Hepatic stellate cell (primary cell): ENCODE results near the gene VTCN1.
"Not testable (repeated sequence)": the region's sequence is repeated elsewhere in the genome, so short reads cannot be mapped to it uniquely, and the experiment has no call there.

Source experiments
- DNase-seq: peaks from one replicate; pipeline ENCODE4 v3.0.0; 2011; ENCODE audit warnings: low spot score

Gene VTCN1, protein sequence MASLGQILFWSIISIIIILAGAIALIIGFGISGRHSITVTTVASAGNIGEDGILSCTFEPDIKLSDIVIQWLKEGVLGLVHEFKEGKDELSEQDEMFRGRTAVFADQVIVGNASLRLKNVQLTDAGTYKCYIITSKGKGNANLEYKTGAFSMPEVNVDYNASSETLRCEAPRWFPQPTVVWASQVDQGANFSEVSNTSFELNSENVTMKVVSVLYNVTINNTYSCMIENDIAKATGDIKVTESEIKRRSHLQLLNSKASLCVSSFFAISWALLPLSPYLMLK

GRCh38 chr1:117210831-117211261 lies at the start of gene VTCN1:
VTCN1 (minus strand) TSS chr1:117210927; CDS start chr1:117210855, 72 bp downstream.
- no peak for DNase-seq

DNA sequence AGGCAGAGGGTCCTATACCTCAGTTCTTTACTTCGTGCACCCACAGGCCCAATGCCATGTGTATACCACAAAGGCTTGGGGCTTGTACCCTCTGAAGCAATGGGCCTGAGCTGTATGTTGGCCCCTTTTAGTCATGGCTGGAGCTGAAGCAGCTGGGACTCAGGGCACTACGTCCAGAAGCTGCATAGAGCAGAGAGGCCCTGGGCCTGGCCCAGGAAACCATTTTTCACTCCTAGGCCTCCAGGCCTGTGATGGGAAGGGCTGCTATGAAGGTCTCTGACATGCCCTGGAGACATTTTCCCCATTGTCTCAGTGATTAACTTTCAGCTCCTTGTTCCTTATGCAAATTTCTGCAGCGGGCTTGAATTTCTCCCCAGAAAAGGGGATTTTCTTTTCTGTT lies 48.1 kb upstream of the VTCN1 start:
- no peak for DNase-seq

DNA sequence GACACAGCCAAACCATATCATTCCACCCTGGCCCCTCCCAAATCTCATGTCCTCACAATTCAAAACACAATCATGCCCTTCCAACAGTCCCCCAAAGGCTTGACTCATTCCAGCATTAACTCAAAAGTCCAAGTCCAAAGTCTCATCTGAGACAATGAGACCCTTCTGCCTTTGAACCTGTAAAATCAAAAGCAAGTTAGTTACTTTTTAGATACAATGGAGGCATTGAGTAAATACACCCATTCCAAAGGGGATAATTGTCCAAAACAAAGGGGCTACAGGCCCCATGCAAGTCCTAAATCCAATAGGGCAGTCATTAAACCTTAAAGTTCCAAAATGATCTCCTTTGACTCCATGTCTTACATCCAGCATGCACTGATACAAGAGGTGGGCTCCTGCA lies 47.3 kb upstream of the VTCN1 start:
- not testable (repeated sequence) for DNase-seq

DNA sequence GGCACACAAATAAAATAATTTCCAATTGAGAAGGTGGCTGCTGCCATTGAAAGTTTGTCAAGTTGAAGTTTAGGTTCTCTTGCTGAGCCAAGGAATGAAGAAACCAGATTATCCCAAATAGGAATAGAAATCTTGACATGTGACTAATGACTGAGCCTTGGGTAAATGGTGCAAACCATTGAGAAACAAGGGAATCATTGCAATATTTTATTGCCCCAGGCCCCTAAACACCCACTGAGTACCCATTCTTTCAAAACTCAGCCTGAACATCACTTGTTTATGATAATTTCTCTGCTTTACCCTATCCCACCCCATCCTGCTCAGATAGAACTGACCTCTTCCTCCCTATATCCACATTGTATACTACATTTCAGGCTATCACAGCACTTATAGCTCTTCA lies 46.6 kb upstream of the VTCN1 start:
- DNase-seq: no peak

DNA sequence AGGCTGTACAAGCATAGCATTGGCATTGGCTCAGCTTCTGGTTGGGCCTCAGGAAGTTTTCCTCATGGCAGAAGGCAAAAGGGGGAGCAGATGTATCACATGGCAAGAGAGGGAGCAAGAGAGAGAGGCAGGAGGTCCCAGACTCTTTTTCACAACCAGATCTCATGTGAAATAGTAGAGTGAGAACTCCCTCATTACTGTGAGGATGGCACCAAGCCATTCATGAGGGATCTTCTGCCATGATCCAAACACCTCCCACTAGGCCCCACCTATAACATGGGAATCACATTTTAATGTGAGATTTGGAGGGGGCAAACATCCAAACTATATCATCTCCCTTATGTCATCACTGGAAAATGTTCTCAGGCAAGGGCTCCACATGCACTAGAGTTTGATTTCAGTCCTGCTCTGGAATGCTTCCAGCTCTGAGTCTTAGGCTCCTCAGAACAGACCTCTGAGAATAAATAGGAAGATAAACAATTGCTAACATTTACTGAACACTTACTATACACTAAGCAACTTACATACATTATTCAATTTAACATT lies 39.4 kb upstream of the VTCN1 start:
- DNase-seq: no peak

GRCh38 chr1:117244971-117245370 lies 34.2 kb upstream of the VTCN1 start:
- no peak for DNase-seq

GRCh38 chr1:117244306-117244705 lies 33.6 kb upstream of the VTCN1 start:
- no peak for DNase-seq

DNA sequence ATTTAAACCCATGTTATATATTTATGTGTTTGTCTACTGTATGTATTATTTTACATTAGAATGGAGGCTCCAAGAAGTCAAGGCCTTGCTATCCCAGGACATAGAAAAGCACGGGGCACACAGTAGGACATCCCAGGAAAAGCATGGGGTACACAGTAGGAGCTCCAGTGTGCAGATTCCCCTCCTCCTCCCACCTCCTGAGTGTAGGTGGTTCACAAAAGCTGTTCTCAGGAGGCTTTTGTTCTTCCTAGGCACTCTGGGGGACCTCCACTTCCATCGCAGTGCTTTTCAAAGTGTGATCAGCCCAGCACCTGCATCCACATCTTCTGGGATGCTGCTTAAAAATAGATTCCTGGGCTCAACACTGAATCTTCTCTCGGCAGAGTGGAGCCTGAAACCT lies 30.8 kb upstream of the VTCN1 start:
- no peak for DNase-seq

DNA sequence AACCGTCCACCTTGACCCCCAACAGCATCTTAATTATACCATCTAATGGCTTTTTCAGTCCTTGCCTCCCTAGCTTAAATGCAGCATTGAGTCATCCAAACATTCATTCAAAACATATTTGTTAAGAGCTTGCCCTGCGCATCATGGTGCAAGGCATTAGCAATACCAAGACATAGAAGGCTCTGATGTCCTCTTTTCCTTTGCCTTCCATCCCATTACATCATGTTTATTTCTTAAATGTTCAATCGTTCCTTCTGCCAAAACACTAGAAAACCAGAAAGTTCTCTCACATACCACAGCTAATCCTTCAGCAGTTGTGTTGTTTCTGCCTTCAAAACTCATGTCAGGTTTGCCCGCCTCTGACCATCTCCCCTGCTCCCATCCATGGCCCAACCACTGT lies 29.8 kb upstream of the VTCN1 start:
- no peak for DNase-seq

DNA sequence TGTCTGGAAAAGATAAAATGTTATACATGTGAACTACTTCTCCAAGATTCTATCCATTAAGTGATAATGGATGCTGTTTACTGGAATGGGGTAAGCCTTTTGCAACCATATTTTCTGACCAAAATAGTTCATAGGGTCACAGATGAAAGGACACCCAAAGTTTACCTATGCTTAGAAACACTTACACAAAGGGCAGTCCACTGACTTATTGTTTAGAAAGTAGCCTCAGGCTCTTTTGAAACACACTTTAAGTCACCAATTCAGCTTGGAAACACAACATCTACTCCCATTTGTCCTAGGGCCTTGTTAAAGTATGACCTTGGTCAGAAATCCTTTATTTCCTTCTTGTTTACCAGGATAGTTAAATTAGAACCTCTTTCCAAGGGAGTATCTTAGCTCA lies 28.7 kb upstream of the VTCN1 start:
- DNase-seq: no peak

DNA sequence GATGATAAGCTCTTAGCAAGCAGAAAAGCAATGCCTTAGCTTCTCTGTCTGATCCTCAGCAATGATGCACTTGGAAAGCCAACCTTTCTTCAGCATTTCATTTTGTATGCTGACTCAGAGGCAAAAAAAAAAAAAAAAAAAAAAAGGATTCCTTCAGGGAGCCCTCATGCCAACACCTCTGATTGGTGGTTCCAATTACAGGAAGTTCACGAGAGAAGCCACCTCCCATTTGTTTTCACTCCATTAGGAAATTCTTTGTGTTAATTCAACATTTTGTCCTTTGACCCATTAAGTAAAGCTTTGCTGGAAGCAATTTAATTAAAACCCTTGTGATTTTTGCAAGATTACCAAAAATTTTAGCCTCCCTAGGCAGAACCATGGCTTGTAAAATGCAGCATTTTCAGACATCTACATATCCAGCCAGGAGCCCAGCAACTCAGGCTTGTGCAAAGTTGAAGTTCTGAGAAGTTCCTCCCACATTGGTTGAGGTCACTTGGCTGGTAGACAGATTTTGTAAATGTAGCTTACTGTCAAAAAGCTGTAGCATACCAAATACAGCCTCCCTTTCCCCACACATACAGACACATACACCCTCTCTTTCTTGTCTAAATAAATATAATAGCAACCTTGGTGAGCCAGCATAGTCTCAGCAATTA lies 27.1 kb upstream of the VTCN1 start:
- DNase-seq: no peak

GRCh38 chr1:117235863-117236465 lies 25.2 kb upstream of the VTCN1 start:
- no peak for DNase-seq

GRCh38 chr1:117232531-117232930 lies 21.8 kb upstream of the VTCN1 start:
- DNase-seq: no peak

DNA sequence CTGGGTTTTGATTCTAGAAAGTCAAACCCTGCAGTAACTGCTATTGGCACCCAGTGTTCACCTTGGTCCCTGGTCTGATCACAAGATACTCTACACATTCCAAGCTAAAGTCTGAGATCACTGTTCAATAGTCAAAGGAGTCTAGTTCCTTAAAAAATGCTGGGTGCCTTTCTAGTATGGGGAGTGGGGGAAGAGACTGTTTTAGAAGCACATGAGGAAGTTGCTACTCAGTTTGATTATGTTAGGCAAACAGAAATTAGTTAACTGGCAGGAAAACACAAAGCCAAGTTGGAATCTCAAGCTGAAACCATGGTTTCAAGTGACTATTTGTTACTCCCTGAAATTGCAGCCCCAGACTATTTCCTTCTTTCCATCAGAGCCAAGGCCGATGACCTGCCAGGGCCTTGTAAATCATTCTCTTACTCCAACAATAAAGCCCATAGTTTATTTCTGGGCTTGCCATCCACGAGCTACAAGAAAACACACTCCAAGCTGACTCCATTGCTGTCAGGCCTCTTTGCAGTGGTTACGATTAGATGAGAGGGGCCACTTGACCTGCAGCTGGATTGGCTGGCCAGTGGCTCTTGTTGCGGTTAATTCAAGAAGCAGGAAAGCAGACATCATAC lies 21.1 kb upstream of the VTCN1 start:
- no peak for DNase-seq

DNA sequence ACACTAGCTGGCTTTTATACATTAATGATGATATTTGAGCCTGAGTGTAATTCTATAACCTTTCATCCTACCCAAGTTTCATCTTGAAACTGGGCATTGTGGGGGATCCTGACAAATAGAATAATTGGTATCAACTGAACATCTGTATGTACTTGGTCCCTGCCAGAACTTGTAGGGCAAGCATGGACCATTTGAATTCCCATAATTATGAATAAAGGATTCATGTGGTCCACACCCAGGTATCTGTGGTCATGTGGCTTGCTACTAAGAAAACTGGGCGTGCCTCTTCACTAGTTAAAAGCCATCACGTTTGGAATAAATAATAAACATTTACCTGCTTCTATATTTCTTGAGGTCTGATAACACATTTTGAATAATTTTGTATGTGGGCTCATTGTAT lies 20.6 kb upstream of the VTCN1 start:
- DNase-seq: no peak

DNA sequence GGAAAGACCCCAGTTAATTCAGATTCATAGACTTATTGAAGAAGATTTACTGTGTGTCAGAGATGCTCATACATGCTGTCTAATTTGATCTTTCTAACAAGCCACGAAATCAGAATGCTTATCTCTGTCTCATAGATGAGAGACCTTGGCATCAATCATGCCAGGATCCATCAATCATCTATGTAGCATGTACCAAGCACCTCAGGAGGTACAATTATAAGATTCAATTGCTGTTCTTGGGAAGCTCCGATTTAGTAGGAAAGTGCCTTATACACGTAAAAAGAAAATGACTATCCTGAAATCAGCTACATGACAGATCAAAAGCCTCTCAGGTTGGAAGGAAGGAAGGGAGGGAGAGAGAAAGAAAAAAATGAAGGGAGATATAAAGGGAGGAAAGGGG lies 18.5 kb upstream of the VTCN1 start:
- no peak for DNase-seq

DNA sequence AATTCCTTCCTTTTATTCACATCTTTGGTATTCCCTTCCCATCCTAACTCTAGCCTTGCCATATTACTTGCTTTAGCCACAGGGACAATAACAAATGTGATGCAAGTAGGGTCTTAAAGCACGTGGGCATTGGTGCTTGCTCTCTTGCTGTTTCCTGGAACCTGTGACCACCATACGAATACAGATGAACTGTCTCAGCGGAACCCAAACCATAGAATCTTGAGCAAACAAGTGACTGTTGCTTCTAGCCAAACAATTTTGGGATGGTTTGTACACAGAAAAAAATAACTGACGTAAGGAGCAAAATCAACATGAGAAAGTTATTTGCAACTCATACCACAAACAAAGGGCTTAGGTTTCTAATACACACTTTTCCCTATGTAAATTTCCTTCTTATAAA lies 15.2 kb upstream of the VTCN1 start:
- no peak for DNase-seq

DNA sequence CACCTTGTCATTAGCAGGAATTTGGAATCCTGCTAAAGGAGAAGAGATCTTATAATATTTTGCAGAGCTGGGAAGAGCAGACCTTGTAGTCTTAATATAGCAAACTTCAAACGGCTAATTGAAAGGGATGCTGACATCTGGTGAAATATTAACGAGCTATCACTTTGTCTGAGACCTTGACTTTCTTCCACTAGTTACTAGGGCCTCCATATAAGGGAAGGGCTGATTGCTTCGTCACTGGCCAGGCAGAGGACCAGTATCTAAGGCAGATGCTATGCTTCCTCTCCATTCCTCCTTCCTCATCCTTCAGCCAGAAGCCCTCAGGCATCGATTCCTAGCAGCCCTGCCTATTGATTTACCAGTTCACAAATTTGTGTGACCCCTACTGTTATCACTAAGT lies 6.0 kb upstream of the VTCN1 start:
- DNase-seq: no peak

- DNase-seq: no peak
Measured at GRCh38 chr1:117215733-117216462, 5.2 kb upstream of the VTCN1 start.

DNA sequence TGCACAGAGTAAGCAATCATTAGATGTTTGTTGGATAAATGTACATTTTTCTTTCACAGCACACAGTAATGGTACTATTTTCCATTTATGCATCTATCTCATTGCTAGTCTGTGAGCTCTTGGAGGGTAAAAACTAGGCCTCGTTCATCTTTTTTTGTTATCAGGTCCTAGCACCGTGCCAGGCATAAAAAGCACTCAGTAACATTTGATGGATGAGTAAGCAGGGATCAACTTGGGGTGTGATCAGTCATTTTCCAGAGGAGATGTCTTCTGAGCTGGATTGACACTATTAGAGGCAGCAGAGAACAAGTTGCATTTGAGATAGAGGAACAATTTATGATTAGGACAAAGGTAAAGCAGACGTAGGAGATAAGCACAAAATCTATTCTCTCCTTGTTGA lies 4.3 kb upstream of the VTCN1 start:
- DNase-seq: no peak

DNA sequence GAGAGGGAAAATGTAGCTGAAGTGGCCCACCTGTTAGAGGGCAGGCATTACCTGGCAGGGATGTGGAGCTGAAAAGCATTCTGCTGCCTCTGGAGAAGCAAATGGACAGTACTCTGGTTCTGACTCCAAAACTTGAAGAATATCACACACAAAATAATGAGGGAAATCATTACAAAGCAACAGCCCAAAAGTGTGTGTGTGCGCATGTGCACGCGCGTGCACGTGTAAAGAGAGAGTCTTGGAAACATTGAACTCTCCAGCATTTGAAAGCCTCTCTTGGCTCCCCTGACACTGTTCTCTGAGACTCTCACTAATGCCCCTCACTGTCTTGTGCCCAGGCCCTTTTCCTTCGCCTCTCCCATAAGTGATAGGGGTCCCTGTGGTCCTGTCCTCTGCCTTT lies 2.3 kb upstream of the VTCN1 start:
- no peak for DNase-seq

DNA sequence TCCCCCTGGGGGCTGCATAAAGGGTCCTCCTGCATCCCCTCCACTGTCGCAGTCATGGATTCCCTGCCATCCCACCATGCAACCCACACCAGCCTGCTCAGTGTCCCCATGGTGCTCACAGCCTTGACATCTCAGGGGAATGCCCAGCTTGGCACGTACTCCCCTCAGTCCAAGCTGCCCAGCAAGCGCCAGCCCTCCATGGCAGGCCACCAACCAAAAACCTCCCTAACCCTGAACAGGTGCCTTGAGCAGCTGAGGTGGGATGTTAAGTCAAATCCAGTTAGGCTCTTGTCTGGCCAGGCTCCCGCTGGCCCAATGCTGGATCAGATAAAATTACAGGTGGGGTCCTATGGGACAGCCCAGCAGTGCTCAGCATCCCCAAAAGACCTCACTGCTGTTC lies 341 bp downstream of the VTCN1 start:
- no peak for DNase-seq
